D721Med (cell line): Measurements from ENCODE around the gene GPR12.
A peak's percentile ranks its signal among the peaks of the same experiment; 100 is the strongest.

ENCODE experiments used
- DNase-seq: peaks from one replicate; pipeline ENCODE4 v3.0.0; 2011; ENCODE audit warnings: low spot score; ENCODE audit not compliant: insufficient read length
- FAIRE-seq: peaks from 2 replicates; lab custom pipeline; 2011; peaks lifted over from hg19 to GRCh38; lab: Jason Lieb, UNC
- TF ChIP-seq, protein P1 (sequence below): IDR thresholded peaks from 2 replicates; pipeline ENCODE4 v1.5.1; 2012; ENCODE audit warnings: mild to moderate bottlenecking, control low read depth; ENCODE audit not compliant: insufficient read depth; ENCODE audit errors: missing control alignments

The GPR12 gene

DNA sequence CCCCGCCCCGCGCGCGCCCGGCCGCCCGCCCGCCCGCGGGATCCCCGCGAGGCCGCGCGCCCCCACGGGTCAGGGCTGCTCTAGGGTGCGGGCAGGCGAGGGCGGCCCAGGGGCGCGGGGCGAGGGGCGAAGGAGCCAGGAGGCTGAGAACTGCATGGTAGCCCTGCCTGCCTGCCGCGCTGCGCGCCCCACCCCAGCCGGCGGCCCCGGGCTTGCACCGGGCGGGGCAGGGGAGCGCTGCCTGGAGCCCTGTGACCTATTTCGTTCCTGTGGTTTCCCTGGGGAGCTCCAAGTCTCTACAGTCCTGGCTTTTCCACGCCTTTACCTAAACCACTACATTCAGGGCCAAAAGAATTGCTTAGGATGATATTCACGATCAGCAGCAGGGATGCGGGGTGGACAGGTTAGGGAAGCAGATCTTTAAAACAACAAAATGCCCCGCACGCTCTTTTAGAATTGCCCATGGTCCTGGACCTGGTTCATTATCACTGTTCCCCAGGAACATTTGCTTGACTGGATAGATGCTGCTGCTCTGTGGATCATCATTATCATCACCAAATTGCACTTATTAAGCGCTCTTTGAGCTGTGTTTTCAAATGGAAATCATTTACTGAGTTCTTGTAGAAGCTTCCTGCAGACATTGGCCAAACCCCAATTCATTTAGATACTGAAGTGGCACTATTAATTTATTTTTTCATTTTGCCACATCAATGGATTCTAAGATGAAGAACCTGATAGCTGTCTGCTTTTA, 421 bp upstream of the GPR12 start:
- TF ChIP-seq, protein P1, sequence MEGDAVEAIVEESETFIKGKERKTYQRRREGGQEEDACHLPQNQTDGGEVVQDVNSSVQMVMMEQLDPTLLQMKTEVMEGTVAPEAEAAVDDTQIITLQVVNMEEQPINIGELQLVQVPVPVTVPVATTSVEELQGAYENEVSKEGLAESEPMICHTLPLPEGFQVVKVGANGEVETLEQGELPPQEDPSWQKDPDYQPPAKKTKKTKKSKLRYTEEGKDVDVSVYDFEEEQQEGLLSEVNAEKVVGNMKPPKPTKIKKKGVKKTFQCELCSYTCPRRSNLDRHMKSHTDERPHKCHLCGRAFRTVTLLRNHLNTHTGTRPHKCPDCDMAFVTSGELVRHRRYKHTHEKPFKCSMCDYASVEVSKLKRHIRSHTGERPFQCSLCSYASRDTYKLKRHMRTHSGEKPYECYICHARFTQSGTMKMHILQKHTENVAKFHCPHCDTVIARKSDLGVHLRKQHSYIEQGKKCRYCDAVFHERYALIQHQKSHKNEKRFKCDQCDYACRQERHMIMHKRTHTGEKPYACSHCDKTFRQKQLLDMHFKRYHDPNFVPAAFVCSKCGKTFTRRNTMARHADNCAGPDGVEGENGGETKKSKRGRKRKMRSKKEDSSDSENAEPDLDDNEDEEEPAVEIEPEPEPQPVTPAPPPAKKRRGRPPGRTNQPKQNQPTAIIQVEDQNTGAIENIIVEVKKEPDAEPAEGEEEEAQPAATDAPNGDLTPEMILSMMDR, result no peak
- DNase-seq, result no peak
- no peak for FAIRE-seq

DNA sequence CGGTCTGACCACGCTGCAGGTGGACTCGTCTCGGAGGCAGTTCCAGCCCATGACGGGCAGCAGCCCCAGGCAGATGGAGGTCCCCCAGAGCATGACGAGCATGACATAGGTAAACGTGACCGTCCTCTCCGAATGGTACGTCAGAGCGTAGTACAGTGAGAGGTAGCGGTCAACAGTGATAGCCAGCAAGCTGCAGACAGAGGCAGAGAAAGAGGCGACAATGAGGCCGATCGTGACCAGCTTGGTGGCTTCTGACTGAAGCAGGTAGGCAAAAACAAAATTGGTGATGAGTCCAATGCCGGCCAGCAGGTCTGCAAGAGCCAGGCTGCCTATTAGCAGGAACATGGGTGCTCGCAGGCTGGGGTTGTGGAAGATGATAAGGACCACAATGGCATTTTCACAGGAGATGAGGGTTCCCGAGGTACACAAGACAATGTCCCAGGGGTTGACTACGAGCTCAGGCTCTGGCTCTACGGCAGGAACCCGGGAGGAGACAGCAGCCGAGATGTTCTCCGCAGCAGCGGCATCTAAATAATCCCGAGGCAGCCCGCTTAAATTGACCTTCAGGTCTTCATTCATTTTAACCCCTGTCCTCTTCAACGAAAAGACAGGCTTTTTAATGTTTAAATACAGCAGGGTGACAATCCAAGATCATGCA, 1.2 kb downstream of the GPR12 start:
- no peak for FAIRE-seq
- TF ChIP-seq, protein P1, result no peak
- no peak for DNase-seq

DNA sequence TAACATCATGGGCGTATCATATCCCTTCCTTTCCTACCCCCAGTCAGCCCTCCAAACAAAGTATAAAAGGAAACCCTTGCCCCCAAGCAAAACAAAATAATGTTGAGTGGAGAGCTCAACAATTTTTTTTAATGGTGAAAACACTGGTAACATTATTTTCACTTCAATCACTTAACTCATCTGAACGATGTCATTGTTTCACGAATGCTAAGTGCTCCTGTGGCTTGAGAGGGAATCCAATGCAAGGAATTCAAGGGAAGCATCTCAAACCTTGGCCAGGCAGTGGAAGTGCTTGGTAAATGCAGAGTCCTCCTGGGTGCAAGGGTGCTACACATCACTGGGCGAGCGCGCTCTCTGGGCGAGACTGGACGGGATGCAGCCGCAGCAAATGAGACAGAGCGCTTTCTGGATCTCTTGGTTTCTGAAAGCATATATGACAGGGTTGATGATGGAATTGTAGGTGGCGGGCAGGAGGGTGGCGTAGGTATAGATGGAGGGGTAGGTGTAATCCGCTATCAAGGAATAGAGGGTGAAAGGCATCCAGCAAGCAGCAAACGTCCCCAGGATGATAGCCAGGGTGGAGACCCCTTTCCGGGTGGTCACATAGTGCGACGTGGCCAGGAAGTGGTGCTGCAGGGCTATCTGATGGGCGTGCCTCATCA, 2.0 kb downstream of the GPR12 start:
- FAIRE-seq, result no peak
- no peak for DNase-seq

DNA sequence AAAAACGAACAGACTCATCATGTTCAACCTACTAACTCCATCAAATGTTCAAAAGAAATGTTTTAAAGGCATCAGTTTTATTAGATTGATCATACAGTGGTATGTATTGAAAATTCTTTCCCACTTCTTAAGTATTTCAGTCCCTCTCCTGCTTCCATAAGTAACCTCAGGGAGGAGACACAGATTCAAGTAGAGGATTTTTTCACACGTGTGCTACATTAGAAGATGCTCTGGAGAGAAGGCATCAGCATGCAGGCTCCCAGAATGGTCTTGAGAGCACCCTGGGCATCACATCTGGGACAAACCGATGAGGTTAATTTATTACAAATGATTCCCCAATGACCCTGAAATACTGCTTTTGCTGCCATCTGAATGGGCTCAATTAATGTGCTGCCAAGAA, 3.6 kb downstream of the GPR12 start:
- TF ChIP-seq, protein P1, result peak; percentile 12
- FAIRE-seq, result no peak
- no peak for DNase-seq

More for the DNA sequence above, 2.0 kb downstream of the GPR12 start:
- TF ChIP-seq, protein P1, result no peak

DNA sequence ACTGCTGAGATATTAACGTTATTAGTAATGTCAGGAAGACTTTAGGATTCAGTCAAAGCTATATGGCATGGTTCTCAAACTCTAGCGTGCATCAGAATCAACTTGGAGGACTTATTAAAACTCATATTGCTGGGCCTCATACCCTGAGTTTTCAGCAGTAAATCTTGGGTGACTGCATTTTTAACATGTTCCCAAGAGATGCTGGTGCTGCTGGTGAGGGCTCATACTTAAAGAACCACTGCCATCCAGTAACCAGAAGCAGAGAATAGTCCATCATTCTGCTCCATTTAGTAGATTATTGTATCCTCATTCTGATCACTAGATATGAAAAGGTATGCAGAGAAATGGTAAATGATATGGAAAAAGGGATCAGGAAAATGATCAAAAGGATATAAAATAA, 7.9 kb downstream of the GPR12 start:
- TF ChIP-seq, protein P1, result no peak
- no peak for FAIRE-seq
- DNase-seq, result no peak

DNA sequence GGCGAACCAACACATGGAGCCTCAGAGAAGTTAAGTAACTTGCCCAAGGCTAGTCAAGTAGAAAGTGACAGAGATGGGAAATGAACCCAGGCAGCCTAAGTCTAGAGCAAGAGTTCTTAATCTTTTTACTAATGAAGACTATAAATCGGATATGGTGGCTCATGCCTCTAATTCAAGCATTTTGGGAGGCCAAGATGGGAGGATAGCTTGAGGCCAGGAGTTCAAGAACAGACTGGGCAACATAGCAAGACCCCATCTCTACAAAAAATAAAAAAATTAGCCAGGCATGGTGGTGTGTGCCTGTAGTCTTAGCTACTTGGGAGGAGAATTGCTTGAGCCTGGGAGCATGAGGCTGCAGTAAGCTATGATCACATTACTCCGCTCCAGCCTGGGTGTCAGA, 10.7 kb downstream of the GPR12 start:
- DNase-seq (no peak), FAIRE-seq (no peak)
- TF ChIP-seq, protein P1, result no peak

DNA sequence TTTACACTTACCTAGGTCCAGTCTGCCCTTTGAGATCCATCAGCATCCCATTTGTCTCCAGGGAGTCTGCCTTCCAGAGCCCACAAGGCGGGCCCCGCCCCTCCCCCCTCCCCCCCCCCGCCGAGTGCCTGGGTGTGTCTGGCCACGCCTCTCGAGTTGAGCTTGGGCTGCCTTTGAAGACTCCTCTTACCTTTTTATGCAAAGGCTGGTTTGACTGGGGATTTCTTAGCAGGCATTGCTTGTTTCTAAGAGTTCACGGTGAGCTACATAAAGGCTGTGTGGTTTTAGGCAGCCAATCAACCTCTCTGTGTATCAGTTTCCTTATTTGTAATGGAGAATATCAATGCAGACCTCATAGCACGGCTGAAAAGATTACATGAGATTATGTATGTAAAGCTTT, 11.3 kb downstream of the GPR12 start:
- DNase-seq (no peak), FAIRE-seq (no peak)
- TF ChIP-seq, protein P1, result no peak
